RKO (cell line): ENCODE results near the gene RFTN2.
"Not testable (repeated sequence)": the region's sequence is repeated elsewhere in the genome, so short reads cannot be mapped to it uniquely, and the experiment has no call there.

Source experiments
- DNase-seq: peaks from one replicate; pipeline ENCODE4 v3.0.0-alpha.2; 2016; ENCODE audit warnings: low spot score

RFTN2 gene

GRCh38 chr2:197674591-197674990, 796 bp downstream of the RFTN2 start:
- DNase-seq: no peak

GRCh38 chr2:197674060-197674459, 1.3 kb downstream of the RFTN2 start:
- DNase-seq: no peak

GRCh38 chr2:197673606-197674005, 1.8 kb downstream of the RFTN2 start:
- no peak for DNase-seq

- DNase-seq: no peak
Observed at GRCh38 chr2:197673106-197673505, 2.3 kb downstream of the RFTN2 start.

GRCh38 chr2:197672371-197672893, 3.0 kb downstream of the RFTN2 start:
- no peak for DNase-seq

GRCh38 chr2:197669077-197669476, 6.3 kb downstream of the RFTN2 start:
- no peak for DNase-seq

GRCh38 chr2:197668296-197668695, 7.1 kb downstream of the RFTN2 start:
- DNase-seq: no peak

GRCh38 chr2:197666277-197666676, 9.1 kb downstream of the RFTN2 start:
- no peak for DNase-seq

GRCh38 chr2:197661626-197662025, 13.8 kb downstream of the RFTN2 start:
- DNase-seq: no peak

GRCh38 chr2:197657562-197657961, 17.8 kb downstream of the RFTN2 start:
- DNase-seq: no peak

- DNase-seq: no peak
Observed at GRCh38 chr2:197647961-197648690, 27.3 kb downstream of the RFTN2 start.

- no peak for DNase-seq
Observed at GRCh38 chr2:197641666-197642065, 33.7 kb downstream of the RFTN2 start.

- DNase-seq: not testable (repeated sequence)
Observed at GRCh38 chr2:197640571-197641122, 34.7 kb downstream of the RFTN2 start.

GRCh38 chr2:197633109-197633657, 42.2 kb downstream of the RFTN2 start:
- no peak for DNase-seq

GRCh38 chr2:197628043-197628500, 47.3 kb downstream of the RFTN2 start:
- DNase-seq: peak; percentile 5

GRCh38 chr2:197626965-197627625, 48.3 kb downstream of the RFTN2 start:
- DNase-seq: no peak

GRCh38 chr2:197620133-197620532, 55.3 kb downstream of the RFTN2 start:
- no peak for DNase-seq

- DNase-seq: no peak
Observed at GRCh38 chr2:197615016-197615652, 60.3 kb downstream of the RFTN2 start.

- no peak for DNase-seq
Observed at GRCh38 chr2:197614532-197614931, 60.9 kb downstream of the RFTN2 start.

GRCh38 chr2:197613509-197613987, 61.8 kb downstream of the RFTN2 start:
- no peak for DNase-seq

- DNase-seq: no peak
Observed at GRCh38 chr2:197606180-197606579, 69.2 kb downstream of the RFTN2 start.
